G401.6 (cell line): Measurements from ENCODE around the gene SPECC1L.

Experiments
- FAIRE-seq: peaks from 2 replicates; lab custom pipeline; 2012; peaks lifted over from hg19 to GRCh38; lab: Jason Lieb, UNC

SPECC1L gene

GRCh38 chr22:24402460-24403192 lies 132.0 kb downstream of the SPECC1L start:
- FAIRE-seq = no peak

- no peak for FAIRE-seq
These were observed 132.7 kb downstream of the SPECC1L start for GRCh38 chr22:24403346-24403745.

- no peak for FAIRE-seq
These were observed 134.1 kb downstream of the SPECC1L start for GRCh38 chr22:24404561-24405275.

GRCh38 chr22:24405631-24406321 lies 135.1 kb downstream of the SPECC1L start:
- FAIRE-seq = no peak

- no peak for FAIRE-seq
These were observed 136.0 kb downstream of the SPECC1L start for GRCh38 chr22:24406322-24407277.

- FAIRE-seq = no peak
These were observed 136.6 kb downstream of the SPECC1L start for GRCh38 chr22:24407278-24407665.

GRCh38 chr22:24407884-24408283 lies 137.3 kb downstream of the SPECC1L start:
- FAIRE-seq = no peak

- no peak for FAIRE-seq
These were observed 138.0 kb downstream of the SPECC1L start for GRCh38 chr22:24408630-24409029.

- FAIRE-seq = no peak
These were observed 139.1 kb downstream of the SPECC1L start for GRCh38 chr22:24409707-24410106.

- FAIRE-seq = no peak
These were observed 139.7 kb downstream of the SPECC1L start for GRCh38 chr22:24410110-24410856.

- FAIRE-seq = no peak
These were observed 140.8 kb downstream of the SPECC1L start for GRCh38 chr22:24411256-24412004.

- FAIRE-seq = no peak
These were observed 141.6 kb downstream of the SPECC1L start for GRCh38 chr22:24412274-24412673.

- no peak for FAIRE-seq
These were observed 142.6 kb downstream of the SPECC1L start for GRCh38 chr22:24413271-24413670.

- FAIRE-seq = no peak
These were observed 143.2 kb downstream of the SPECC1L start for GRCh38 chr22:24413736-24414385.

GRCh38 chr22:24414523-24414922 lies 143.9 kb downstream of the SPECC1L start:
- FAIRE-seq = no peak

- no peak for FAIRE-seq
These were observed 144.6 kb downstream of the SPECC1L start for GRCh38 chr22:24414984-24415945.

GRCh38 chr22:24416095-24416494 lies 145.5 kb downstream of the SPECC1L start:
- no peak for FAIRE-seq

GRCh38 chr22:24416611-24417010 lies 146.0 kb downstream of the SPECC1L start:
- no peak for FAIRE-seq

GRCh38 chr22:24417200-24417599 lies 146.6 kb downstream of the SPECC1L start:
- FAIRE-seq = no peak
